Measurements from ENCODE around the gene GALC. TPM values are rescaled to one million over a fixed set of nuclear protein-coding genes. Genes with fewer than 3 reads are reported as not detected.

Gene GALC
- total RNA-seq, 1 experiment from 2014 or later, result 24.7 TPM

- in situ Hi-C loops (cut with HindIII; ENCODE audit: low pct_unique_long_range_greater_than_20kb, low sequenced_read_pairs), result no loop called here
- no peak for DNase-seq (ENCODE audit: low read depth, low spot score)
Observed at GRCh38 chr14:87916103-87916885, 76.7 kb downstream of the GALC start.

- in situ Hi-C loops (cut with HindIII; ENCODE audit: low pct_unique_long_range_greater_than_20kb, low sequenced_read_pairs), result no loop called here
- DNase-seq (ENCODE audit: low read depth, low spot score), result no peak
Observed at GRCh38 chr14:87908550-87908949, 84.4 kb downstream of the GALC start.

- in situ Hi-C loops (cut with HindIII; ENCODE audit: low pct_unique_long_range_greater_than_20kb, low sequenced_read_pairs), result no loop called here
- no peak for DNase-seq (ENCODE audit: low read depth, low spot score)
Observed at GRCh38 chr14:87901652-87902051, 91.3 kb downstream of the GALC start.

GRCh38 chr14:87901236-87901635 lies 91.7 kb downstream of the GALC start:
- no peak for DNase-seq (ENCODE audit: low read depth, low spot score)
- in situ Hi-C loops (cut with HindIII; ENCODE audit: low pct_unique_long_range_greater_than_20kb, low sequenced_read_pairs), result no loop called here

- in situ Hi-C loops (cut with HindIII; ENCODE audit: low pct_unique_long_range_greater_than_20kb, low sequenced_read_pairs), result no loop called here
- DNase-seq (ENCODE audit: low read depth, low spot score), result no peak
Observed at GRCh38 chr14:87899228-87899627, 93.8 kb downstream of the GALC start.

GRCh38 chr14:87898301-87898700 lies 94.7 kb downstream of the GALC start:
- DNase-seq (ENCODE audit: low read depth, low spot score), result no peak
- in situ Hi-C loops (cut with HindIII; ENCODE audit: low pct_unique_long_range_greater_than_20kb, low sequenced_read_pairs), result no loop called here

GRCh38 chr14:87896393-87897380 lies 96.3 kb downstream of the GALC start:
- in situ Hi-C loops (cut with HindIII; ENCODE audit: low pct_unique_long_range_greater_than_20kb, low sequenced_read_pairs), result no loop called here

GRCh38 chr14:87894920-87895319 lies 98.1 kb downstream of the GALC start:
- DNase-seq (ENCODE audit: low read depth, low spot score), result peak; percentile 55
- in situ Hi-C loops (cut with HindIII; ENCODE audit: low pct_unique_long_range_greater_than_20kb, low sequenced_read_pairs), result no loop called here

More at GRCh38 chr14:87896393-87897380, 96.3 kb downstream of the GALC start:
- DNase-seq (ENCODE audit: low read depth, low spot score), result peak; percentile 78

- DNase-seq (ENCODE audit: low read depth, low spot score), result no peak
- in situ Hi-C loops (cut with HindIII; ENCODE audit: low pct_unique_long_range_greater_than_20kb, low sequenced_read_pairs), result no loop called here
Observed at GRCh38 chr14:87892763-87893162, 100.2 kb downstream of the GALC start.

GRCh38 chr14:87888136-87888999 lies 104.6 kb downstream of the GALC start:
- DNase-seq (ENCODE audit: low read depth, low spot score), result peak; percentile 61
- in situ Hi-C loops (cut with HindIII; ENCODE audit: low pct_unique_long_range_greater_than_20kb, low sequenced_read_pairs), result no loop called here

GRCh38 chr14:87883750-87884149 lies 109.2 kb downstream of the GALC start:
- no peak for DNase-seq (ENCODE audit: low read depth, low spot score)
- in situ Hi-C loops (cut with HindIII; ENCODE audit: low pct_unique_long_range_greater_than_20kb, low sequenced_read_pairs), result no loop called here

Small RNA genes lying within 50 kb of the gene (small RNA-seq; reads per million reads assigned to genes)
- 0 reads per million in 2 experiments for gene RNU6-835P

Other genes starting within 250 kb of the GALC start
- 0.03 TPM in 1 of 2 replicates, not detected in the other for gene GPR65, start 12.0 kb upstream of the GALC start, total RNA-seq (2014; rRNA removed; shearing (Covaris generic))

Data from SK-MEL-5 (cell line).